ENCODE results near the gene NRIP1. TPM values are rescaled to one million over a fixed set of nuclear protein-coding genes. Genes with fewer than 3 reads are reported as not detected.

Gene NRIP1
- total RNA-seq, 2 donors from 2014 or later: 29.9 to 33.7 TPM

DNA sequence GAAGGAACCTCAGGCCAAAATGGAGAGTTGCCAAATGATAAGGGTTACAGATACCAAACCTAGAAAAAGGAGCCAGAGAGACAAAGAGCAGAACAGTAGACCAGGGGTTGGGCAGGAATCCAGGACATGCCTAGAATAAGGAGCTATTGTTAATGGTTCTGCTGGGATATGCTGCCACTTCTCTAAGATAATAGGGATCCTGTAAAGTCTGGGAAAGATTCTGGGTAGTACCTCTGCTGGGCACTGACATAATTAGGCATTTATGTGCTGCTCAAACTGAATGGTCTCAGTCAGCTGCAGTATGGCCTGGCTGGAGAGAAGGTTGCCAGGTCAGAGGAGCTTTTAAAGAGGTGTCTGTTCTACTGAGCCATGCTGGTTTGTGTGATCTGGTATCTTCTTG is 19.9 kb upstream of the NRIP1 start:
- no peak overlapping the region for H3K27ac Mint-ChIP-seq
- H3K4me3 Mint-ChIP-seq: no peak overlapping the region
- no peaks in the 10 kb centered on the region for H3K36me3 Mint-ChIP-seq (ENCODE audit: low read depth)
- DNase-seq: no peak
- H3K4me1 Mint-ChIP-seq: no peaks in the 10 kb centered on the region
- peaks cover 5% of the 10 kb centered on the region for H3K27me3 Mint-ChIP-seq
- no peak for ATAC-seq
- no peaks in the 10 kb centered on the region for H3K9me3 ChIP-seq (ENCODE audit: control insufficient read depth, low read length, poor library complexity, severe bottlenecking)

DNA sequence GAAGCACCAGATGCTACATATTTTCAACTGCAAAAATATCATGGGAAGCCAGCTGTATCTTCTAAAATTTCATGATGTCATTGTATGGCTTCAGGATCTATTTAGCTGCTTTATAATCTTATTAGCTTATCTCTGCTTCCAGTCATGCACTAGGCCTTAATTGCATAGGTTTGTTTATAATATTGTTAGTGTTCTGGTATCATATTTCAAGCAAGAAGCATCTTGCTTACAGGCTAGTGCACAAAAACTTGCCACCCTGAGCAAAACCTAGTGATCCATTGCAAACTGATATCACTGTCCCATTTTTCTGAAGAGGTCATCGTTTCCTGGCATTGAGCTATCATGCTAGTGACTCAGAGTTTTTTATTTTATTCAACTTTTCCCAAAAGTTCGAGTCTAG is 15.7 kb upstream of the NRIP1 start:
- H3K27ac Mint-ChIP-seq: no peak overlapping the region
- no peak for DNase-seq
- peaks cover 23% of the 10 kb centered on the region for H3K27me3 Mint-ChIP-seq
- no peaks in the 10 kb centered on the region for H3K4me1 Mint-ChIP-seq
- ATAC-seq: no peak
- no peaks in the 10 kb centered on the region for H3K36me3 Mint-ChIP-seq (ENCODE audit: low read depth)
- H3K4me3 Mint-ChIP-seq: no peak overlapping the region
- H3K9me3 ChIP-seq (ENCODE audit: control insufficient read depth, low read length, poor library complexity, severe bottlenecking): no peaks in the 10 kb centered on the region

- no peak for ATAC-seq
- no peaks in the 10 kb centered on the region for H3K36me3 Mint-ChIP-seq (ENCODE audit: low read depth)
- H3K4me1 Mint-ChIP-seq: no peaks in the 10 kb centered on the region
These were observed 14.5 kb upstream of the NRIP1 start for GRCh38 chr21:15079269-15079668.

DNA sequence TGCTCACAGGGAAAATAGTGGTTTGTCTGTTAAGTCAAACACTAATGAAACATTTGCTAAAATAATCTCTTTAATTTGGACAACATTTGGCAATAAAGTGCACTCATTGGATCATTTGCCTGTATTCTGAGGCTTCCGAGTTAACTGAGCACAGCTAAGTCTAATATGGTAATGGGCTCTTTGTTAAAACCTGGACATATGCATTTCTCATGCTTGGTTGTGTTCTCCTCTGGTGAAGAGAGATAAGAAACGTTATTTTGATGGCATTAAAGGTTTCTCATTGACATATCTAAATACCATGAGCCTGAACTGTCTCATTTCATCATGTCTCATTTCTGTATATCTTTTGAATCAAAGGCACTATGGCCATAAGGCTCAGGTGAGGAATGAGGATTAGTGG is 13.4 kb upstream of the NRIP1 start:
- H3K4me1 Mint-ChIP-seq: no peaks in the 10 kb centered on the region
- H3K36me3 Mint-ChIP-seq (ENCODE audit: low read depth): no peaks in the 10 kb centered on the region
- no peaks in the 10 kb centered on the region for H3K9me3 ChIP-seq (ENCODE audit: control insufficient read depth, low read length, poor library complexity, severe bottlenecking)
- no peak overlapping the region for H3K4me3 Mint-ChIP-seq
- H3K27ac Mint-ChIP-seq: no peak overlapping the region
- no peak for ATAC-seq
- peaks cover 23% of the 10 kb centered on the region for H3K27me3 Mint-ChIP-seq
- no peak for DNase-seq

More at GRCh38 chr21:15079269-15079668, 14.5 kb upstream of the NRIP1 start:
- DNase-seq: no peak
- H3K9me3 ChIP-seq (ENCODE audit: control insufficient read depth, low read length, poor library complexity, severe bottlenecking): no peaks in the 10 kb centered on the region
- H3K27me3 Mint-ChIP-seq: peaks cover 23% of the 10 kb centered on the region
- H3K27ac Mint-ChIP-seq: no peak overlapping the region
- no peak overlapping the region for H3K4me3 Mint-ChIP-seq

- DNase-seq (no peak), ATAC-seq (no peak)
- Mint-ChIP-seq H3K36me3 (ENCODE audit: low read depth) (no peaks in the 10 kb centered on the region), H3K4me3 (no peak overlapping the region), H3K27ac (no peak overlapping the region), H3K27me3 (peaks cover 23% of the 10 kb centered on the region), H3K4me1 (no peaks in the 10 kb centered on the region)
- H3K9me3 ChIP-seq (ENCODE audit: control insufficient read depth, low read length, poor library complexity, severe bottlenecking): no peaks in the 10 kb centered on the region
These were observed 12.8 kb upstream of the NRIP1 start for GRCh38 chr21:15077529-15078145.

GRCh38 chr21:15076730-15077129 is 11.9 kb upstream of the NRIP1 start:
- no peaks in the 10 kb centered on the region for H3K9me3 ChIP-seq (ENCODE audit: control insufficient read depth, low read length, poor library complexity, severe bottlenecking)
- Mint-ChIP-seq H3K27ac (no peak overlapping the region), H3K36me3 (ENCODE audit: low read depth) (no peaks in the 10 kb centered on the region), H3K4me3 (no peak overlapping the region), H3K4me1 (no peaks in the 10 kb centered on the region), H3K27me3 (peaks cover 23% of the 10 kb centered on the region)
- no peak for DNase-seq
- no peak for ATAC-seq

DNA sequence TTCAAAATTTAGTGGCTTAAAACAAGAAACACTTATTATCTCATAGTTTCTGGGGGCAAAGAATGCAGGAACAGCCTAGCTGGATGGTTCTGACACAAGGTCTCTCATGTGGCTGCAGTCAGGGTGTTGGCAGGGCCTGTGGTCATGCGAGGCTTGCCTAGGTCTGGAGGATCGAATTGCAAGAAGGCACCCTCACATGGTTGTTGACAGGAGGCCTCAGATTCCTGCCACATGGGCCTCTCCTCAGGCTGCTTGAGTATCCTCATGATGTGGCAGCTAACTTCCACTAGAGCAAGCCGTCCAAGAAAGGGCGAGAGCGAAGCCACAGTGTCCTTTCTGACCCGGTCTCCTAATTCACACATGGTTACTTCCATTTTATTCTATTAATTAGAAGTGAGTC is 6.2 kb upstream of the NRIP1 start:
- ATAC-seq: no peak
- Mint-ChIP-seq H3K27ac (no peak overlapping the region), H3K4me1 (peaks cover 3% of the 10 kb centered on the region)

GRCh38 chr21:15066123-15066575 is 1.3 kb upstream of the NRIP1 start:
- Mint-ChIP-seq H3K4me3 (peak overlapping the region; percentile 98), H3K4me1 (peaks cover 29% of the 10 kb centered on the region), H3K36me3 (ENCODE audit: low read depth) (peaks cover 5% of the 10 kb centered on the region), H3K27me3 (peaks cover 38% of the 10 kb centered on the region), H3K27ac (peak overlapping the region; percentile 98)
- H3K9me3 ChIP-seq (ENCODE audit: control insufficient read depth, low read length, poor library complexity, severe bottlenecking): no peaks in the 10 kb centered on the region
- no peak for DNase-seq
- ATAC-seq: no peak

More for the DNA sequence above, 6.2 kb upstream of the NRIP1 start:
- H3K4me3 Mint-ChIP-seq: no peak overlapping the region
- H3K36me3 Mint-ChIP-seq (ENCODE audit: low read depth): no peaks in the 10 kb centered on the region
- H3K27me3 Mint-ChIP-seq: peaks cover 16% of the 10 kb centered on the region
- no peaks in the 10 kb centered on the region for H3K9me3 ChIP-seq (ENCODE audit: control insufficient read depth, low read length, poor library complexity, severe bottlenecking)
- no peak for DNase-seq

DNA sequence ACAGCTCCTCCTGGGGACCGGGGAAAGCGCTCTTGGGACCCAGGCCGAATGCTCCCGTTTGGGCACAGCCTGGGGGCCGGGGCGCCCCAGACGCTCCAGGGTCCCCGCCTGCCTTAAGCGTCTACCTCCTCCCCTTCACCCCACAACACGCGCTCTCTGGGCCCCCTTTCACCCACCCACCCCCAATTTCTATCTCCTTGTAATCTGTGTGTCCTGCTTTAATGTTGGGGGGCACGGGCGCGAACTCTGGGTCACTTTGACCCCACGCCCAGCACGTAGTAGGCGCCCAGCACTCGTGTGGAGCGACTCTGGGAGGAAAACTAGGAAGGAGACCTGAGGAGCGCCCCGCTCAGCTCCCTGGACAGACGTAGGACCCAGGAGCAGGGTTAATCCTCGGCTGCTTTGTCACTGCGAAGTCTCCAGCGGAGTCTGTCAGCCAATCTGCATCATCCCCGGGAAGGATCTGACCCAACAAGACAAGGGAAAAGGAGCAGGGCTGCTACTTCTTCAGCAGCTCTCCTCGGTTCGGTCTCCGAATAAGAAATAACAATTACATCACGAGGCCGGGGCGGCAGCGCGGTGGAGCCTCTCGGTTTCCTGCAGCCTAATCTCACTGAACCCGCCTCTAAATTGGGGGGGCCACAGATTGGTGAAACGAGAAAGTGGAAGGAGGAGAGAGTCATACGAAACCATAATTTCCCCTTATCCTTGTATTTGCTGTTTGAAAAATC is 757 bp upstream of the NRIP1 start:
- H3K4me3 Mint-ChIP-seq: peak overlapping the region; percentile 98
- no peaks in the 10 kb centered on the region for H3K9me3 ChIP-seq (ENCODE audit: control insufficient read depth, low read length, poor library complexity, severe bottlenecking)
- peak; percentile 59 for ATAC-seq
- H3K27ac Mint-ChIP-seq: peak overlapping the region; percentile 98
- DNase-seq: peak; percentile 21 to 59 (median 52)
- peaks cover 42% of the 10 kb centered on the region for H3K27me3 Mint-ChIP-seq
- H3K4me1 Mint-ChIP-seq: peaks cover 35% of the 10 kb centered on the region
- H3K36me3 Mint-ChIP-seq (ENCODE audit: low read depth): peaks cover 5% of the 10 kb centered on the region

DNA sequence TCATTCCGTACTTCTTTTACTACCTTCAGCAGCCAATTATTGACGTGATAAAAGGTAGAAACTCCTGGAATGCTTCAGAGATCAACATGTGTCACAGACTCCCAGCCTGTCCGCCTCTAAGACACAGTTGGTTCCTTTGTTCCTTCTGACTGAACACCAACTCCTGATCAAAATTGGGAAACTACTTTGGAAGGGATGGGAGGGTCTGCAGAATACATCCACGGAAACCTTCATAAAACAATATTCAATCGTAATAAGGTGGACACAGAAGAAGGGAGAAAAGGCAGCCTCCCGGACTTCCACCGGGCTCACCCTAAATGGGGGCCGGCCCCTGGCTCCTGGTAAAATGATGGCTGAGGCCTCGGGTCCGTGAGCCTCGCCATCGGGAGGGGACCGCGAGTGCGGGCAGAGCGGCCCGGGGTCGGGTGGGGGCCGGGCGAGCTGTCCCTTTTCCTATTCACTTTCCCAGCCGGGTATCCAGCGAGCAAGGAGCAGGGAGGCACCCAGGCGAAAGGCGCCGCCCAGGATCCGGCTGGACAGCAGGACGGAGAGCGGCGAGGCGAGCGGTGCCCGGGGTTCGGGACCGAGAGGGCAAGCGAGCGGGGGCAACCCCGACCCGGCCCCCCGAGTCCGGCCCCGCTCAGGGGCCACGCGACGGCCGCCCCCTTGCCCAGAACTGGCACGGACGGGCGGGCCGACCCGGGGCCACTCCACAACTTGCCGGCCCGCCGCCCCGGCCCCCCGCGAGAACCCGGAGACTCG is 805 bp downstream of the NRIP1 start:
- DNase-seq: no peak
- peaks cover 42% of the 10 kb centered on the region for H3K27me3 Mint-ChIP-seq

GRCh38 chr21:15063081-15063813 is 1.6 kb downstream of the NRIP1 start:
- Mint-ChIP-seq H3K27ac (peak overlapping the region; percentile 90), H3K4me1 (peaks cover 46% of the 10 kb centered on the region), H3K36me3 (ENCODE audit: low read depth) (peaks cover 5% of the 10 kb centered on the region), H3K4me3 (peak overlapping the region; percentile 91), H3K27me3 (peaks cover 40% of the 10 kb centered on the region)
- DNase-seq (no peak), ATAC-seq (no peak)
- H3K9me3 ChIP-seq (ENCODE audit: control insufficient read depth, low read length, poor library complexity, severe bottlenecking): no peaks in the 10 kb centered on the region

More for the DNA sequence above, 805 bp downstream of the NRIP1 start:
- Mint-ChIP-seq H3K4me1 (peaks cover 39% of the 10 kb centered on the region), H3K27ac (peak overlapping the region; percentile 90), H3K36me3 (ENCODE audit: low read depth) (peaks cover 5% of the 10 kb centered on the region), H3K4me3 (peak overlapping the region; percentile 91)
- no peak for ATAC-seq
- H3K9me3 ChIP-seq (ENCODE audit: control insufficient read depth, low read length, poor library complexity, severe bottlenecking): no peaks in the 10 kb centered on the region

GRCh38 chr21:15062606-15062965 is 2.2 kb downstream of the NRIP1 start:
- Mint-ChIP-seq H3K27ac (peak overlapping the region; percentile 90), H3K36me3 (ENCODE audit: low read depth) (peaks cover 5% of the 10 kb centered on the region), H3K27me3 (peaks cover 34% of the 10 kb centered on the region), H3K4me3 (peak overlapping the region; percentile 91), H3K4me1 (peaks cover 46% of the 10 kb centered on the region)
- no peaks in the 10 kb centered on the region for H3K9me3 ChIP-seq (ENCODE audit: control insufficient read depth, low read length, poor library complexity, severe bottlenecking)
- ATAC-seq (no peak), DNase-seq (no peak)
